Thoracic aorta (tissue), 2 donors: Measurements from ENCODE around the gene TTC3. TPM values are rescaled to one million over a fixed set of nuclear protein-coding genes. Genes with fewer than 3 reads are reported as not detected.

Experiments
- ATAC-seq: fragments of 150-250 bp; one replicate; pipeline ENCODE4 v1.8.0; 2017; ENCODE audit warnings: low read depth; ENCODE audit not compliant: insufficient number of reproducible peaks, low FRiP score
- DNase-seq: peaks from one replicate; pipeline ENCODE4 v3.0.0-alpha.2; 2020; ENCODE audit warnings: low spot score
- H3K27ac ChIP-seq, 2 donors: fragments of 200-600 bp; sonication (generic); 1 replicate in 1 of 2; 2 replicates in 1 of 2; pipeline ENCODE4 v1.5.1; 2016; ENCODE audit warnings: mild to moderate bottlenecking in 2 of 2, moderate library complexity in 2 of 2
- H3K27me3 ChIP-seq: fragments of 200-600 bp; sonication (generic); replicated peaks from 2 replicates; pipeline ENCODE4 v1.6.0; 2016; ENCODE audit warnings: mild to moderate bottlenecking; ENCODE audit not compliant: insufficient read depth
- H3K36me3 ChIP-seq: fragments of 200-600 bp; sonication (generic); one replicate; pipeline ENCODE4 v1.5.1; 2016
- H3K4me1 ChIP-seq, 2 donors: fragments of 200-600 bp; sonication (generic); 1 replicate in 1 of 2; 2 replicates in 1 of 2; pipeline versions ENCODE4 v1.5.1 to v1.6.0; 2016; ENCODE audit warnings: low read depth in 2 of 2, mild to moderate bottlenecking in 1 of 2; ENCODE audit not compliant: control insufficient read depth in 1 of 2
- H3K4me3 ChIP-seq: fragments of 200-600 bp; sonication (generic); 2 replicates; pipeline ENCODE4 v1.5.1; 2016; ENCODE audit warnings: mild to moderate bottlenecking
- H3K9me3 ChIP-seq: fragments of 200-600 bp; sonication (generic); 2 replicates; pipeline ENCODE4 v1.5.1; 2016
- CTCF ChIP-seq: fragments of 200-600 bp; sonication (generic); IDR thresholded peaks from one replicate; pipeline ENCODE4 v1.5.1; 2019; ENCODE audit warnings: antibody characterized with exemption
- total RNA-seq, 2 donors: library from RNA; depleted of rRNA; stranded (reverse); fragments of >200 nt; gene quantifications; one replicate each; pipeline versions ENCODE4 v1.1.0 to v1.2.3, GENCODE V29; 2016

TTC3 gene
- total RNA-seq, 2 donors from 2014 or later = 85.2 to 115 TPM

GRCh38 chr21:37245151-37245550 is 172.1 kb downstream of the TTC3 start:
- Histone ChIP-seq H3K4me1 (peaks cover 3 to 14% of the 10 kb centered on the region in 2 donors), H3K9me3 (no peaks in the 10 kb centered on the region), H3K27ac (no peak overlapping the region), H3K27me3 (no peaks in the 10 kb centered on the region), H3K36me3 (peaks cover 1% of the 10 kb centered on the region), H3K4me3 (no peak overlapping the region)
- no peak for TF ChIP-seq CTCF
- DNase-seq (no peak), ATAC-seq (no peak)

DNA sequence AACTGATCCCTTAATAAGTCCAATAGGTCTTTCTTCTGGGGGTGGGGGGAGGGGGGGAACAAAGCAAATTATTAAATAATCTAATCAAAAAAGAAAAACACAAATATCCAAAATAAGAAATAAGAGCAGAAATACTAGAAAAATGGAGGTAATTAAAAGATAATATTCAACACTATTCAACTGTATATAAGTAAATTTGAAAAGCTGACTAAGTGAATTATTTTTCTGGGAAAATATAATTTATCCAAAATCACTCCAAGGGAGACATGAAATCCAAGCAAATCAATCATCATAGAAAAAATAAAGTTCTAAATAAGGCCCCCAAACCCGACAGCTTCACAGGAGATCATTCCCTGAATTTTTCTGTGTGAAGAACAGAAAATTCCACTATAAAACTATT is 175.2 kb downstream of the TTC3 start:
- TF ChIP-seq CTCF = no peak
- DNase-seq (no peak), ATAC-seq (no peak)
- no peak overlapping the region for H3K4me3 ChIP-seq
- H3K36me3 ChIP-seq = no peaks in the 10 kb centered on the region
- H3K9me3 ChIP-seq = no peaks in the 10 kb centered on the region
- H3K27me3 ChIP-seq = no peaks in the 10 kb centered on the region
- H3K27ac ChIP-seq = no peak overlapping the region
- peaks cover 3 to 21% of the 10 kb centered on the region in 2 donors for H3K4me1 ChIP-seq

DNA sequence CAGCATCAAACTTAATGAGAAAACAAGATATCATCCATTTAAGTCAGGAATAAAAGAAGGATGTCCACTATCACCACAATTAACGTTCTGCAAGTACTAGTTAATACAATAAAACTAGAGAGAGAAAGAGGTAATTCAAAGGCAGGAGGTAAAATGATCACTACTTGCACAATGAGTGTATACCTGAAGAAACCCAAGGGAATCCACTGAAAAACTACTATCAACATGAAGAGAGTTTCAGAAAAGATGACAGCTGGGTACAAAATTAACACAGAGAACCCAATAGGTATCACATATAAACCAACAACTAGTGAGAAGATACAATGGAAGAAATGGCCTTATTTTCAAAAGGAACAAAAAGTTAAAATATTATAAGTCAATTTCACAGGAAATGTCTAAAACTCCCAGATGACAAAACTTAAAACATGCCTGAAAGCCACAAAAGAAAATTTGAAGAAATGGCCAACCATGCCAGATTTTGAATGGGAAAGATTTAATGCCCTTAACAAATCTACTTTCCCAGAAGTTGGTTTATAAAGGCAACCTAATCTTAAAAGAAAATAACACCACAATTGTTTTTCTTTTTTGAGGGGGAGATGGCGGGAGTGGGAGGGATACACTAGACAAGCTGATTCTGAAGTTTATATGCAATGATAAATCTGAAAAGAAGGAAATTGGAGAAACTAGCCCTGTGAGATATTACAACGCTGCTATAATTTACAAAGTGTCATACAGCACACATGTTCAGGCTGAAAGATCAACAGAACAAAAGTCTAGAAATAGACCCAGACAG is 176.3 kb downstream of the TTC3 start:
- H3K27me3 ChIP-seq = no peaks in the 10 kb centered on the region
- H3K36me3 ChIP-seq = no peaks in the 10 kb centered on the region
- TF ChIP-seq CTCF = no peak
- DNase-seq (no peak), ATAC-seq (no peak)
- no peaks in the 10 kb centered on the region for H3K9me3 ChIP-seq
- no peak overlapping the region for H3K4me3 ChIP-seq
- no peak overlapping the region for H3K27ac ChIP-seq
- H3K4me1 ChIP-seq = peaks cover 9 to 26% of the 10 kb centered on the region in 2 donors

DNA sequence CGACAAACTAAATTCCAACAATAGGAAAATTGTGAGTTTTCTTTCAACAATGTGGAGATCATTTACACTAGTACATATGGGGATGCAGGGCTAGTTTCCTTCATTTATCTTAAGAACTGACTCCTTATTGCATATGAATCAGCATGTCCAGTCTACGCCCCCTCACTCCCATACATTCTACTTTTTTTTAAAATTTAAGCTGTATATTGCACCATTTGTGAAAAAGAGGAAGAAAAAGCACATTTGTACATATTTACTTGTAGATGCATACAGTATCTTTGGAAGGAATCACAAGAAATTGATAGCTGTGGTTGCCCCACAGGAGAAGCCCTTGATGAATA is 178.2 kb downstream of the TTC3 start:
- Histone ChIP-seq H3K4me1 (peaks cover 7 to 27% of the 10 kb centered on the region in 2 donors), H3K27ac (no peak overlapping the region), H3K9me3 (no peaks in the 10 kb centered on the region), H3K36me3 (no peaks in the 10 kb centered on the region), H3K4me3 (no peak overlapping the region), H3K27me3 (no peaks in the 10 kb centered on the region)
- DNase-seq (no peak), ATAC-seq (no peak)
- no peak for TF ChIP-seq CTCF

Other genes starting within 250 kb of the TTC3 start
- gene HLCS, start 106.6 kb upstream of the TTC3 start, total RNA-seq = 10 to 100 TPM; 17.5 to 29.3 TPM
- not detected for gene RIPPLY3, start 66.6 kb upstream of the TTC3 start, total RNA-seq
- 10 to 100 TPM in 1 of 2 donors, 1 to 10 TPM in 1; 7.6 to 13.4 TPM for gene PIGP, start 183 bp upstream of the TTC3 start, total RNA-seq
- gene VPS26C, start 194.1 kb downstream of the TTC3 start, total RNA-seq = 100 to 1,000 TPM in 1 of 2 donors, 10 to 100 TPM in 1; 73.5 to 102 TPM